Glutamatergic neuron (in vitro differentiated cells): ENCODE data around the gene APBA3. TPM values are rescaled to one million over a fixed set of nuclear protein-coding genes. Genes with fewer than 3 reads are reported as not detected.

Source experiments
- DNase-seq: peaks from one replicate; pipeline ENCODE4 v3.0.0; 2022
- H3K27ac Mint-ChIP-seq: one replicate; pipeline ENCODE4 v1.8.0; 2020; ENCODE audit warnings: mild to moderate bottlenecking, mixed read lengths, inconsistent platforms; ENCODE audit not compliant: unreplicated experiment
- H3K27me3 Mint-ChIP-seq: one replicate; pipeline ENCODE4 v1.8.0; 2020; ENCODE audit warnings: mild to moderate bottlenecking, moderate library complexity, mixed read lengths, inconsistent platforms; ENCODE audit not compliant: unreplicated experiment
- H3K36me3 Mint-ChIP-seq: one replicate; pipeline ENCODE4 v1.8.0; 2020; ENCODE audit warnings: mild to moderate bottlenecking, mixed read lengths, inconsistent platforms; ENCODE audit not compliant: unreplicated experiment
- H3K4me1 Mint-ChIP-seq: one replicate; pipeline ENCODE4 v1.8.0; 2020; ENCODE audit warnings: mild to moderate bottlenecking, low read depth, mixed read lengths, inconsistent platforms; ENCODE audit not compliant: unreplicated experiment
- H3K4me3 Mint-ChIP-seq: one replicate; pipeline ENCODE4 v1.8.0; 2020; ENCODE audit warnings: mild to moderate bottlenecking, mixed read lengths, inconsistent platforms; ENCODE audit not compliant: unreplicated experiment
- H3K9me3 Mint-ChIP-seq: one replicate; pipeline ENCODE4 v1.8.0; 2020; ENCODE audit warnings: mild to moderate bottlenecking, moderate library complexity, mixed read lengths, inconsistent platforms; ENCODE audit not compliant: unreplicated experiment
- total RNA-seq: library from RNA; stranded (reverse); fragmentation: NEBNext Ultra II Directional; extraction: Animal tissue kit (Norgen Biotek cat#: 25700); gene quantifications from one replicate; pipeline ENCODE4 v1.2.1, GENCODE V29; 2021; ENCODE audit not compliant: unreplicated experiment
- TF ChIP-seq, protein P1 (sequence below): fragments of 200-600 bp; sonication (generic); IDR thresholded peaks from one replicate; pipeline ENCODE4 v1.5.0; 2021; ENCODE audit not compliant: partially characterized antibody, unreplicated experiment

APBA3 gene
- total RNA-seq, 1 donor from 2014 or later, result 23.3 TPM

DNA sequence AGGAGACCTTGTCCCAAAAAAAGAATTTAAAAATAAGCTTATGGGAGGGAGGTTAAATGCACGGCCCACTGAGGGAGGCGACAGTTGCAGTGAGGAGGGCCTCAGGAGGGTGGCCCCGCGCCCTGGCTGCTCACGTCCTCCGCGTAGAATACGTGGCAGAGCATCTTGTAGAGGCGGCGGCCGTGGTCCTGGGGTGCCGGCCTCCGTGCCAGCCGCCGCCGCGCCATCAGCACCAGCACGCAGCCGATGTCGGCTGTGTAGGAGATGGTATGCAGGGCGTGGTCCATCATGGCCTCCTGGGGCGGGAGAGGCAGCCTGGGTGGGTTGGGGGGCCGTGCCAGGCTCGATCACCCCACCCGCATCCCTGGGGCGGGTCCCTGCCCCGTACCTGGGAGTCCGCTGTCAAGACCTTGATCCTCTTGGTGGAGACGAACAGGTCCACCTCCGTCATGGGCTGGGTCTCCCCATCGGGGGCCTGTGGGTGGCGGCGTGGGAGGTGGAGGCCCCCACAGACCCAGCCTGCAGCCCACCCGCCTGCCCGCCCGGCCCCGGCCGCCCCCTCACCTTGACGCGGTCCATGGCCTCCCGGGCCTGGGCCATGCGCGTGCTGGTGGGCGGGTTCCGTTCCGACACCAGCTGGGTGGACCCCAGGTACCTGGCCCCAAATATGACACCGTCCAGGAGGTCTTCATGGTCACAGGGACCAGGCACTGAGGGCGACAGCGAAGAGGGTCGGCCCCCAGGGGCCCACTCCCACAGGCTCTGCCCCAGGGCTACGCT, 7.7 kb downstream of the APBA3 start:
- H3K27ac Mint-ChIP-seq, result no peak overlapping the region
- H3K4me3 Mint-ChIP-seq, result no peak overlapping the region
- H3K9me3 Mint-ChIP-seq, result no peaks in the 10 kb centered on the region
- no peak for DNase-seq
- no peaks in the 10 kb centered on the region for H3K4me1 Mint-ChIP-seq
- no peaks in the 10 kb centered on the region for H3K36me3 Mint-ChIP-seq
- TF ChIP-seq, protein P1, sequence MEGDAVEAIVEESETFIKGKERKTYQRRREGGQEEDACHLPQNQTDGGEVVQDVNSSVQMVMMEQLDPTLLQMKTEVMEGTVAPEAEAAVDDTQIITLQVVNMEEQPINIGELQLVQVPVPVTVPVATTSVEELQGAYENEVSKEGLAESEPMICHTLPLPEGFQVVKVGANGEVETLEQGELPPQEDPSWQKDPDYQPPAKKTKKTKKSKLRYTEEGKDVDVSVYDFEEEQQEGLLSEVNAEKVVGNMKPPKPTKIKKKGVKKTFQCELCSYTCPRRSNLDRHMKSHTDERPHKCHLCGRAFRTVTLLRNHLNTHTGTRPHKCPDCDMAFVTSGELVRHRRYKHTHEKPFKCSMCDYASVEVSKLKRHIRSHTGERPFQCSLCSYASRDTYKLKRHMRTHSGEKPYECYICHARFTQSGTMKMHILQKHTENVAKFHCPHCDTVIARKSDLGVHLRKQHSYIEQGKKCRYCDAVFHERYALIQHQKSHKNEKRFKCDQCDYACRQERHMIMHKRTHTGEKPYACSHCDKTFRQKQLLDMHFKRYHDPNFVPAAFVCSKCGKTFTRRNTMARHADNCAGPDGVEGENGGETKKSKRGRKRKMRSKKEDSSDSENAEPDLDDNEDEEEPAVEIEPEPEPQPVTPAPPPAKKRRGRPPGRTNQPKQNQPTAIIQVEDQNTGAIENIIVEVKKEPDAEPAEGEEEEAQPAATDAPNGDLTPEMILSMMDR, result no peak
- peaks cover 3% of the 10 kb centered on the region for H3K27me3 Mint-ChIP-seq

DNA sequence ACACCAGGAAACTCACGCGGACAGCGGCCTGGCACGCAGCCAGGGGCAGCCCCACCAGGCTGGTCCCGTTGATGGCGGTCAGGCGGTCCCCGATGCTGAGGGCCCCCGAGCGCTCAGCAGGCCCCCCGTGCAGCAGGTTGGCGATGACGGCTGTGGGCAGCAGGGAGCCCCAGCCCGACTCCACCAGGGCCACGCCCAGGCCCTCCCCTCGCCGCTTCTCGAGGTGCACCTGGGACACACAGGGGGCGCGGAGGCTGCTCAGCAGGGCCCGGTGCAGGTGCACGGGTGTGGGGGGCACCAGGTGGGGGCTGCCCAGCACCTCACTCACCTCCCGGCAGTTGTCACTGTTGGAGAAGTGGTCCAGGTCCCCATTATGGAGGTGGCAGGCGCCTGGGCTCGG, 9.0 kb downstream of the APBA3 start:
- Mint-ChIP-seq H3K4me1 (no peaks in the 10 kb centered on the region), H3K9me3 (no peaks in the 10 kb centered on the region), H3K36me3 (no peaks in the 10 kb centered on the region), H3K27ac (no peak overlapping the region), H3K4me3 (no peak overlapping the region), H3K27me3 (peaks cover 3% of the 10 kb centered on the region)
- no peak for DNase-seq
- TF ChIP-seq, protein P1, result no peak

DNA sequence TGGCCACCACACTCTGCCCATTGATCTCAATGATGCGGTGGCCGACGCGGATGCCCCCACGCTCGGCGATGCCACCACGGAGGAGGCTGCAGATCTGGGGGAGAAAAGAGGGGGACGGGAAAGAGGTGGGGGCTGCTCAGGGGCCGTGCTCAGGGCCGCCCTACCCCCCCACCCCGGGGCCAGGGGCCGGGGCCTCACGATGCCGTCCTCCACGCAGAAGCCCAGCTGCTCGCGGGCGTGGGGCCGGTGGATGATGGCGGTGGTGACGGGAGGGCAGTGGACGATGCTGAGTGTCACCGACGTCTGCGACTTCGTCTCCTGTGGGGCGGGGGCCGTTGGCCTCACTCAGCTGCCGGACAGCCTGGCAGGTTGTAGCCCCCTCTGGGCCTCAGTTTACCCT, 10.3 kb downstream of the APBA3 start:
- TF ChIP-seq, protein P1, result no peak
- Mint-ChIP-seq H3K4me3 (no peak overlapping the region), H3K36me3 (no peaks in the 10 kb centered on the region), H3K27me3 (peaks cover 3% of the 10 kb centered on the region), H3K9me3 (no peaks in the 10 kb centered on the region), H3K4me1 (no peaks in the 10 kb centered on the region), H3K27ac (no peak overlapping the region)
- no peak for DNase-seq

DNA sequence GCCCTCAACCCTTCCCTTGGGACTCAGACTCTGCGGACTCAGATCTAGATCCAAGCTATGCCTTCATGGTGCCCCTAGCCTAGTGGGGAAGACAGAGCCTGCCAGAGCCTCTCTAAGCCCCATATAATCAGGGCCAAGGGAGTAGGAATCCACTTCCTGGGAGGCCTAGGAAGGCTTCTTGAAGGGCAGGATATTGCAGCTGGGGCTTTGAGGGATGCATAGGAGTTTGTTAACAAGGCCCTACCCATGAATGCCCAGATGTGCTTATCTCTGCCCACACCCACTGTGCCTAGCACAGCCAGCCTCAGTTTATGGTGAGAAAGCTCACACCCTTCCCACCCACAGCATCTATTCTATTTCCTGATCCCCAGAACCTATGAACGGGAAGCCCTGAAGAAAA, 11.3 kb downstream of the APBA3 start:
- Mint-ChIP-seq H3K27me3 (peaks cover 3% of the 10 kb centered on the region), H3K4me3 (no peak overlapping the region), H3K36me3 (no peaks in the 10 kb centered on the region), H3K27ac (no peak overlapping the region), H3K4me1 (no peaks in the 10 kb centered on the region), H3K9me3 (no peaks in the 10 kb centered on the region)
- TF ChIP-seq, protein P1, result no peak
- no peak for DNase-seq

DNA sequence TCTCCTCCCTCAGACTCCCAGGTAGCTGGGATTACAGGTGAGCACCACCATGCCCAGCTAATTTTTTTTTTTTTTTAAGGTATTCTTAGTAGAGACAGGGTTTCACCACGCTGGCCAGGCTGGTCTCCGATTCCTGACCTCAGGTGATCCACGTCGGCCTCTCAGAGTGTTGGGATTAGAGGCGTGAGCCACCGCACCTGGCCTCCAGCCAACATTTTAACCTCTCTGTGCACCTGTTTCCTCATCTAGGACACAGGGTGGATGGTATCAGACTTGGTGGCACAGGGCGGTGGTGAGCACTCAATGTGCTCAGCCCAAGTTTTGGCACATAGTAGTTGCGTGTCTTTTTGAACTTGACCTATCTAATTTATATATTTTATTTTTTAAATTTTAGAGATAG, 12.5 kb downstream of the APBA3 start:
- TF ChIP-seq, protein P1, result no peak
- H3K4me1 Mint-ChIP-seq, result no peaks in the 10 kb centered on the region
- no peak overlapping the region for H3K27ac Mint-ChIP-seq
- peaks cover 3% of the 10 kb centered on the region for H3K27me3 Mint-ChIP-seq
- H3K9me3 Mint-ChIP-seq, result no peaks in the 10 kb centered on the region
- no peak for DNase-seq
- H3K36me3 Mint-ChIP-seq, result no peaks in the 10 kb centered on the region
- H3K4me3 Mint-ChIP-seq, result no peak overlapping the region
